GM23338 (cell line): ENCODE data around the gene ANKRD34B. TPM values are rescaled to one million over a fixed set of nuclear protein-coding genes. Genes with fewer than 3 reads are reported as not detected.

Experiments used
- ATAC-seq: fragments of 200-7000 bp; cut with Tn5 transposase; 3 replicates; pipeline ENCODE4 v1.9.1; 2020
- DNase-seq: peaks from one replicate; pipeline ENCODE4 v3.0.0-alpha.2; 2015; ENCODE audit warnings: low spot score
- H2AFZ ChIP-seq: fragments of 200-600 bp; sonication (generic); 2 replicates; pipeline ENCODE4 v1.8.0; 2016; ENCODE audit warnings: antibody characterized with exemption, mild to moderate bottlenecking, moderate library complexity
- H3F3A ChIP-seq: fragments of 200-600 bp; sonication (generic); replicated peaks from 2 replicates; pipeline ENCODE4 v1.8.0; 2017; ENCODE audit warnings: antibody characterized with exemption, mixed run types, low read depth
- H3K27ac ChIP-seq: fragments of 200-600 bp; sonication (generic); 2 replicates; pipeline ENCODE4 v1.6.1; 2016; ENCODE audit warnings: low read depth
- H3K27me3 ChIP-seq: fragments of 200-600 bp; sonication (generic); 2 replicates; pipeline ENCODE4 v1.8.0; 2016; ENCODE audit warnings: mild to moderate bottlenecking, mixed run types, moderate library complexity; ENCODE audit not compliant: insufficient read depth
- H3K36me3 ChIP-seq: fragments of 200-600 bp; sonication (generic); 2 replicates; pipeline ENCODE4 v1.8.0; 2016; ENCODE audit warnings: mild to moderate bottlenecking; ENCODE audit not compliant: insufficient read depth
- H3K4me1 ChIP-seq: fragments of 200-600 bp; sonication (generic); 2 replicates; pipeline ENCODE4 v1.8.0; 2016; ENCODE audit warnings: mild to moderate bottlenecking, moderate library complexity; ENCODE audit not compliant: insufficient read depth
- H3K4me2 ChIP-seq: fragments of 200-600 bp; sonication (generic); 2 replicates; pipeline ENCODE4 v1.7.1; 2017; ENCODE audit warnings: mixed run types
- H3K4me3 ChIP-seq: fragments of 200-600 bp; sonication (generic); 2 replicates; pipeline ENCODE4 v1.6.1; 2016; ENCODE audit warnings: mixed run types
- H3K79me2 ChIP-seq: fragments of 200-600 bp; sonication (generic); replicated peaks from 2 replicates; pipeline ENCODE4 v1.8.0; 2017; ENCODE audit warnings: mild to moderate bottlenecking; ENCODE audit not compliant: insufficient read depth
- H3K9me2 ChIP-seq: fragments of 200-600 bp; sonication (generic); 2 replicates; pipeline ENCODE4 v1.8.0; 2017; ENCODE audit not compliant: insufficient read depth
- H4K20me1 ChIP-seq: fragments of 200-600 bp; sonication (generic); replicated peaks from 2 replicates; pipeline ENCODE4 v1.8.0; 2017; ENCODE audit warnings: mild to moderate bottlenecking; ENCODE audit not compliant: insufficient read depth
- H3K27ac Mint-ChIP-seq: 2 replicates; pipeline ENCODE4 v1.8.0; 2020; ENCODE audit warnings: inconsistent platforms, mild to moderate bottlenecking, moderate library complexity, mixed read lengths
- H3K27me3 Mint-ChIP-seq: 3 replicates; pipeline ENCODE4 v1.8.0; 2022; ENCODE audit warnings: low read depth, mild to moderate bottlenecking, moderate library complexity, mixed read lengths, inconsistent platforms; ENCODE audit not compliant: insufficient read depth, poor library complexity
- H3K36me3 Mint-ChIP-seq: 3 replicates; pipeline ENCODE4 v1.8.0; 2021; ENCODE audit warnings: low read depth, mild to moderate bottlenecking, inconsistent platforms, moderate library complexity, mixed read lengths
- H3K4me1 Mint-ChIP-seq: 3 replicates; pipeline ENCODE4 v1.8.0; 2020; ENCODE audit warnings: mild to moderate bottlenecking, inconsistent platforms, mixed read lengths
- H3K4me3 Mint-ChIP-seq: 3 replicates; pipeline ENCODE4 v1.8.0; 2021; ENCODE audit warnings: moderate library complexity, mild to moderate bottlenecking, inconsistent platforms, mixed read lengths
- H3K9me3 Mint-ChIP-seq: 3 replicates; pipeline ENCODE4 v1.8.0; 2020; ENCODE audit warnings: moderate library complexity, mild to moderate bottlenecking, inconsistent platforms, mixed read lengths
- ETS1 ChIP-seq: IDR thresholded peaks from 2 replicates; pipeline ENCODE4 v1.6.1; 2016; ENCODE audit warnings: antibody characterized with exemption
- ZNF462 ChIP-seq: fragments of 250-450 bp; sonication (Bioruptor Pico); IDR thresholded peaks from 2 replicates; pipeline ENCODE4 v1.5.0; 2020; ENCODE audit warnings: mild to moderate bottlenecking, moderate library complexity
- polyA plus RNA-seq: library from polyadenylated mRNA; unstranded; fragments of >200 nt; fragmentation: Nextera tagmentation; extraction: Ambion mirVana; gene quantifications from 2 replicates; pipeline ENCODE4 v1.2.1, GENCODE V29; 2016
- total RNA-seq: library from RNA; depleted of rRNA; stranded (reverse); fragments of >200 nt; shearing (Covaris generic); gene quantifications from 2 replicates; pipeline ENCODE4 v1.2.3, GENCODE V29; 2014

The ANKRD34B gene
- total and polyA plus RNA-seq, 2 experiments from 2014 or later, result 1.6 to 2.9 TPM

GRCh38 chr5:80600943-80601693 lies 31.0 kb upstream of the ANKRD34B start:
- Histone ChIP-seq H2AFZ (0 out of 2 replicates have a peak overlapping the region, but pooled peaks have one; percentile 43), H4K20me1 (no peaks in the 10 kb centered on the region), H3F3A (no peaks in the 10 kb centered on the region), H3K9me2 (no peaks in the 10 kb centered on the region), H3K36me3 (no peaks in the 10 kb centered on the region), H3K4me2 (no peak overlapping the region), H3K79me2 (no peaks in the 10 kb centered on the region), H3K27ac (no peak overlapping the region), H3K4me3 (no peak overlapping the region), H3K4me1 (no peaks in the 10 kb centered on the region), H3K27me3 (no peaks in the 10 kb centered on the region)
- no peak for TF ChIP-seq ZNF462 (CRISPR knock-in tag)
- TF ChIP-seq ETS1, result no peak
- Mint-ChIP-seq H3K27me3 (no peaks in the 10 kb centered on the region), H3K4me1 (peaks cover 3% of the 10 kb centered on the region; the same call in 2 of the 3 replicates), H3K4me3 (no peak overlapping the region), H3K9me3 (no peaks in the 10 kb centered on the region), H3K36me3 (no peaks in the 10 kb centered on the region), H3K27ac (no peak overlapping the region)
- ATAC-seq (no peak), DNase-seq (no peak)

GRCh38 chr5:80597500-80597899 lies 27.4 kb upstream of the ANKRD34B start:
- Mint-ChIP-seq H3K36me3 (no peaks in the 10 kb centered on the region), H3K27me3 (peaks cover 3% of the 10 kb centered on the region), H3K9me3 (no peaks in the 10 kb centered on the region), H3K4me1 (peaks cover 3% of the 10 kb centered on the region; the same call in 2 of the 3 replicates), H3K4me3 (no peak overlapping the region), H3K27ac (no peak overlapping the region)
- Histone ChIP-seq H3K4me1 (no peaks in the 10 kb centered on the region), H3K4me2 (no peak overlapping the region), H2AFZ (0 out of 2 replicates have a peak overlapping the region, but pooled peaks have one; percentile 16), H3K36me3 (no peaks in the 10 kb centered on the region), H3K4me3 (no peak overlapping the region), H3K79me2 (no peaks in the 10 kb centered on the region), H3K27me3 (no peaks in the 10 kb centered on the region), H3K9me2 (no peaks in the 10 kb centered on the region), H3F3A (no peaks in the 10 kb centered on the region), H4K20me1 (no peaks in the 10 kb centered on the region), H3K27ac (no peak overlapping the region)
- peak; percentile 57 for DNase-seq
- peak; percentile 62 for ATAC-seq
- no peak for TF ChIP-seq ZNF462 (CRISPR knock-in tag)
